HepG2 (cell line): ENCODE measurements around the gene DHX16. TPM values are rescaled to one million over a fixed set of nuclear protein-coding genes. Genes with fewer than 3 reads are reported as not detected.
A peak's percentile ranks its signal among the peaks of the same experiment; 100 is the strongest.

Source experiments
- ATAD3A ChIP-seq: sonication (generic); formaldehyde crosslinking; IDR thresholded peaks from 2 replicates; pipeline ENCODE4 v1.4.0; 2020; ENCODE audit warnings: missing genetic modification reagents
- CC2D1A ChIP-seq: sonication (generic); formaldehyde crosslinking; IDR thresholded peaks from 2 replicates; pipeline ENCODE4 v1.8.1; 2023; ENCODE audit warnings: mild to moderate bottlenecking, missing genetic modification reagents
- CSRNP1 ChIP-seq: sonication (generic); formaldehyde crosslinking; IDR thresholded peaks from 2 replicates; pipeline ENCODE4 v1.8.1; 2023; ENCODE audit warnings: mild to moderate bottlenecking, missing genetic modification reagents
- CTCF ChIP-seq: sonication (generic); formaldehyde crosslinking; IDR thresholded peaks from 2 replicates; pipeline ENCODE4 v1.5.0; 2020; ENCODE audit warnings: mild to moderate bottlenecking, missing genetic modification reagents, moderate library complexity
- DPF2 ChIP-seq: sonication (generic); formaldehyde crosslinking; IDR thresholded peaks from 2 replicates; pipeline ENCODE4 v1.4.0; 2020; ENCODE audit warnings: mild to moderate bottlenecking, low read depth, missing genetic modification reagents, borderline replicate concordance
- E2F1 ChIP-seq: sonication (generic); formaldehyde crosslinking; IDR thresholded peaks from 2 replicates; pipeline ENCODE4 v1.5.0; 2020; ENCODE audit warnings: missing genetic modification reagents
- ETV5 ChIP-seq: IDR thresholded peaks from 2 replicates; pipeline ENCODE4 v1.6.1; 2018; ENCODE audit warnings: missing biosample characterization, missing genetic modification reagents, inconsistent platforms, borderline replicate concordance
- FOXO4 ChIP-seq: sonication (generic); formaldehyde crosslinking; conservative IDR thresholded peaks from 2 replicates; pipeline ENCODE4 v1.8.1; 2023; ENCODE audit warnings: missing genetic modification reagents
- PPARG ChIP-seq: conservative IDR thresholded peaks from 2 replicates; pipeline ENCODE4 v1.6.1; 2016; ENCODE audit warnings: missing biosample characterization, missing genetic modification reagents
- RBM22 ChIP-seq: fragments of 200-400 bp; formaldehyde crosslinking; optimal IDR thresholded peaks from 2 replicates; pipeline ENCODE3; 2017; ENCODE audit warnings: mild to moderate bottlenecking, low read length, moderate library complexity
- RELA ChIP-seq: sonication (generic); formaldehyde crosslinking; IDR thresholded peaks from 2 replicates; pipeline ENCODE4 v1.4.0; 2020; ENCODE audit warnings: missing genetic modification reagents
- RFXAP ChIP-seq: sonication (generic); formaldehyde crosslinking; IDR thresholded peaks from 2 replicates; pipeline ENCODE4 v1.4.0; 2020; ENCODE audit warnings: missing genetic modification reagents, borderline replicate concordance
- RNF2 ChIP-seq: fragments of 450-650 bp; conservative IDR thresholded peaks from 2 replicates; pipeline ENCODE4 v1.6.1; 2016; ENCODE audit warnings: low read depth
- ZBTB3 ChIP-seq: sonication (generic); formaldehyde crosslinking; IDR thresholded peaks from 2 replicates; pipeline ENCODE4 v1.4.0; 2020; ENCODE audit warnings: low read depth, mild to moderate bottlenecking, moderate library complexity, missing genetic modification reagents, borderline replicate concordance
- ZNF274 ChIP-seq: sonication (generic); formaldehyde crosslinking; IDR thresholded peaks from 2 replicates; pipeline ENCODE4 v1.5.1; 2020; ENCODE audit warnings: mild to moderate bottlenecking, missing genetic modification reagents
- ZNF280D ChIP-seq: sonication (generic); formaldehyde crosslinking; IDR thresholded peaks from 2 replicates; pipeline ENCODE4 v1.5.1; 2020; ENCODE audit warnings: mild to moderate bottlenecking, missing genetic modification reagents
- ZNF747 ChIP-seq: sonication (generic); formaldehyde crosslinking; IDR thresholded peaks from 2 replicates; pipeline ENCODE4 v1.8.1; 2023; ENCODE audit warnings: missing genetic modification reagents, mild to moderate bottlenecking, borderline replicate concordance
- ZNF839 ChIP-seq: sonication (generic); formaldehyde crosslinking; IDR thresholded peaks from 2 replicates; pipeline ENCODE4 v1.4.0; 2020; ENCODE audit warnings: missing genetic modification reagents, mild to moderate bottlenecking, borderline replicate concordance
- polyA plus RNA-seq, 8 experiments: library from polyadenylated mRNA; depleted of rRNA in 3 of 8; stranded (reverse) in 7 of 8; unstranded in 1 of 8; fragments of >200 nt; fragmentation: Illumina TruSeq in 4 of 8; extraction: Trizol in 4 of 8; gene quantifications; 2 replicates each; pipeline versions ENCODE4 v1.2.1 to v1.2.3, GENCODE V29; 2011 to 2016; ENCODE audit warnings: low read depth in 4 of 8, missing spikeins in 1 of 8, mixed read lengths in 1 of 8; ENCODE audit not compliant: insufficient read depth in 1 of 8
- total RNA-seq, 5 experiments: library from RNA; depleted of rRNA; stranded (reverse); fragments of >200 nt; fragmentation: Illumina TruSeq; extraction: Trizol; gene quantifications; 2 replicates each; pipeline ENCODE4 v1.2.3, GENCODE V29; 2016; ENCODE audit warnings: low read depth in 1 of 5

Gene DHX16
- total and polyA plus RNA-seq, 2 of the 13 experiments (the other 11 are each of a cell fraction or from before 2014, with no cell fraction given) = 57.0 to 58.5 TPM

GRCh38 chr6:30690403-30691207 lies 17.8 kb upstream of the DHX16 start, which contains the start of gene NRM (continued):
- TF ChIP-seq RFXAP (CRISPR knock-in tag) = no peak
- TF ChIP-seq ZBTB3 (CRISPR knock-in tag) = no peak
- 0 out of 2 replicates have a peak, but pooled peaks have one; percentile 39 for TF ChIP-seq ZNF747 (CRISPR knock-in tag)
- TF ChIP-seq ZNF839 (CRISPR knock-in tag) = no peak
- TF ChIP-seq PPARG = no peak
- no peak for TF ChIP-seq DPF2 (CRISPR knock-in tag)
- no peak for TF ChIP-seq ZNF280D (CRISPR knock-in tag)
- no peak; the same call in 1 of the 2 replicates for TF ChIP-seq CSRNP1
- TF ChIP-seq ATAD3A (CRISPR knock-in tag) = no peak
- TF ChIP-seq FOXO4 (CRISPR knock-in tag) = no peak
- 0 out of 2 replicates have a peak, but pooled peaks have one; percentile 13 for TF ChIP-seq CTCF
- TF ChIP-seq ETV5 (CRISPR knock-in tag) = peak; percentile 94
- no peak for TF ChIP-seq RELA (CRISPR knock-in tag)
- TF ChIP-seq E2F1 = peak; percentile 59
- TF ChIP-seq ZNF274 (CRISPR knock-in tag) = no peak; the same call in 1 of the 2 replicates
- no peak for TF ChIP-seq RBM22
- 0 out of 2 replicates have a peak, but pooled peaks have one; percentile 0 for TF ChIP-seq RNF2
- TF ChIP-seq CC2D1A (CRISPR knock-in tag) = no peak
